Activated T-cell treated with anti-CD3 and anti-CD28 coated beads, Interleukin-2, amount 50 U/mL, for 4 hours (primary cell): ENCODE results near the gene ARVCF. TPM values are rescaled to one million over a fixed set of nuclear protein-coding genes. Genes with fewer than 3 reads are reported as not detected.
"Not testable (repeated sequence)": the region's sequence is repeated elsewhere in the genome, so short reads cannot be mapped to it uniquely, and the experiment has no call there.

Experiments used
- ATAC-seq, 2 donors: fragments of 200-7000 bp; cut with Tn5 transposase; one replicate each; pipeline ENCODE4 v1.10.0; 2021
- DNase-seq: peaks from one replicate; pipeline ENCODE4 v3.0.0-alpha.2; 2020
- H3K27me3 Mint-ChIP-seq: one replicate; pipeline ENCODE4 v1.8.0; 2021; ENCODE audit warnings: low read depth, mixed read lengths
- H3K36me3 Mint-ChIP-seq: one replicate; pipeline ENCODE4 v1.8.0; 2022; ENCODE audit warnings: mixed read lengths; ENCODE audit not compliant: insufficient read depth
- H3K4me1 Mint-ChIP-seq: one replicate; pipeline ENCODE4 v1.8.0; 2021; ENCODE audit warnings: low read depth, mixed read lengths
- H3K4me3 Mint-ChIP-seq: one replicate; pipeline ENCODE4 v1.8.0; 2021; ENCODE audit warnings: mild to moderate bottlenecking, moderate library complexity, mixed read lengths
- H3K9me3 Mint-ChIP-seq: one replicate; pipeline ENCODE4 v1.8.0; 2021; ENCODE audit warnings: mixed read lengths
- total RNA-seq, 3 donors: library from RNA; stranded (reverse); gene quantifications; one replicate each; pipeline ENCODE4 v1.2.1, GENCODE V29; 2021

Gene ARVCF
- total RNA-seq, 3 donors from 2014 or later = 2.3 to 3.6 (median 2.8) TPM

DNA sequence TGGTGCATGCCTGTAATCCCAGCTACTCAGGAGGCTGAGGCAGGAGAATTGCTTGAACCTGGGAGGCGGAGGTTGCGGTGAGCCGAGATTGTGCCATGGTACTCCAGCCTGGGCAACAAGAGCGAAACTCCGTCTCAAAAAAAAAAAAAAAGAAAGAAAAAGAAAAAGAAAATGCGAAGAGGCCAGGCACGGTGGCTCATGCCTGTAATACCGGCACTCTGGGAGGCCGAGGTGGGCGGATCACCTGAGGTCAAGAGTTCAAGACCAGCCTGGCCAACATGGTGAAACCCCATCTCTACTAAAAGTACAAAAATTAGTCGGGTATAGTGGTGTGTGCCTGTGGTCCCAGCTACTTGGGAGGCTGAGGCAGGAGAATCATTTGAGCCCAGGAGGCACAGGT is 90.6 kb downstream of the ARVCF start:
- H3K9me3 Mint-ChIP-seq, ATAC-seq, H3K27me3 Mint-ChIP-seq, H3K4me3 Mint-ChIP-seq, DNase-seq, H3K4me1 Mint-ChIP-seq: not testable (repeated sequence)
- H3K36me3 Mint-ChIP-seq = peaks cover 15% of the 10 kb centered on the region

GRCh38 chr22:19923914-19924513 is 92.6 kb downstream of the ARVCF start:
- no peak overlapping the region for H3K4me3 Mint-ChIP-seq
- H3K36me3 Mint-ChIP-seq = peaks cover 10% of the 10 kb centered on the region
- ATAC-seq = no peak
- no peaks in the 10 kb centered on the region for H3K9me3 Mint-ChIP-seq
- H3K27me3 Mint-ChIP-seq = no peaks in the 10 kb centered on the region
- H3K4me1 Mint-ChIP-seq = no peaks in the 10 kb centered on the region
- no peak for DNase-seq

DNA sequence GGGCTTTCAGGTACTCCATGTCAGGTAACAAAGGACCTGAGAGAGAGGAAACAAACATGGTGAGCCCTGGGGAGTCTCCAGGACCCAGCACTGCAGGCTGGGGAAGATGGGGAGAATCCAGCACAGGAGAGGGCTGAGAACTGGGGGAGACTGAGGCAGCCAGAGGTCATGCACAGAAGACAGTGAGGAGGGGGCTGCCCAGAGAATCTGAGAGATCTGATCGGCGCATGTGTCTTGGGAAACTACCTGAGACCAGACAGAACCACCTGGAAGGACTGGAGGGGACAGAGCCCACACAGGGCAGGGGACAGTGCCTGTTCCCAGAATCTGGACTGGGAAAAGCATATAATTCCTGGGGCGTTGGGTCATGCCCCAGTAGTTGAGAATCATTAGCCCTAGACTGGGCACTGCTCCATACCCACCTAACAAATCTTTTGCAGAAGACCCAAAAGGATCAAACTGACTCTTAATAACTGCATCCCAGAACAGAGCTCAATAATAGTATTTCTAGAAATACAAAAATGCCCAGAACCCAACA is 95.0 kb downstream of the ARVCF start:
- no peaks in the 10 kb centered on the region for H3K9me3 Mint-ChIP-seq
- DNase-seq (no peak), ATAC-seq (no peak)
- no peaks in the 10 kb centered on the region for H3K4me1 Mint-ChIP-seq
- H3K4me3 Mint-ChIP-seq = no peak overlapping the region
- no peaks in the 10 kb centered on the region for H3K27me3 Mint-ChIP-seq
- peaks cover 11% of the 10 kb centered on the region for H3K36me3 Mint-ChIP-seq

Other genes with a start within 250 kb of the ARVCF start
- 10 to 100 TPM; 25.9 to 26.3 (median 26.0) TPM for gene GNB1L, start 161.9 kb downstream of the ARVCF start, total RNA-seq
- 10 to 100 TPM; 13.7 to 19.5 (median 14.5) TPM for gene RTL10, start 161.9 kb downstream of the ARVCF start, total RNA-seq
- gene COMT, start 75.1 kb downstream of the ARVCF start, total RNA-seq = 100 to 1,000 TPM in 1 of 3 donors, 10 to 100 TPM in 2; 95.0 to 118 (median 95.5) TPM
- gene TXNRD2, start 75.0 kb downstream of the ARVCF start, total RNA-seq = 10 to 100 TPM; 15.4 to 21.6 (median 19.4) TPM
- gene TANGO2, start 4.3 kb upstream of the ARVCF start, total RNA-seq = 10 to 100 TPM; 23.1 to 26.8 (median 25.3) TPM
- 10 to 100 TPM; 56.2 to 65.3 (median 60.9) TPM for gene DGCR8, start 63.4 kb upstream of the ARVCF start, total RNA-seq
- 100 to 1,000 TPM; 453 to 533 (median 503) TPM for gene RANBP1, start 99.3 kb upstream of the ARVCF start, total RNA-seq
- 100 to 1,000 TPM; 143 to 161 (median 146) TPM for gene TRMT2A, start 100.4 kb upstream of the ARVCF start, total RNA-seq
- gene ZDHHC8, start 115.0 kb upstream of the ARVCF start, total RNA-seq = 10 to 100 TPM; 88.2 to 99.5 (median 89.5) TPM
- not detected for gene CCDC188, start 134.2 kb upstream of the ARVCF start, total RNA-seq